HEK293 (cell line): Measurements from ENCODE around the gene CORO1A.

Experiments
- CTCF ChIA-PET: fragments of 350-600 bp; formaldehyde crosslinking; extraction: SDS; loops from one replicate; lab custom pipeline; 2021; ENCODE audit warnings: antibody characterized with exemption; lab: Yijun Ruan, JAX
- POLR2A ChIA-PET: fragments of 300-600 bp; formaldehyde crosslinking; extraction: SDS; loops from one replicate; lab custom pipeline; 2020; ENCODE audit warnings: antibody characterized with exemption, inconsistent platforms; lab: Yijun Ruan, JAX
- H3K27ac ChIP-seq: fragments of 200-500 bp; sonication (Bioruptor generic); 2 replicates; pipeline ENCODE4 v1.5.1; 2014; ENCODE audit warnings: low read depth, low read length, control low read depth, inconsistent platforms; ENCODE audit errors: extremely low read depth
- H3K36me3 ChIP-seq, 2 experiments: fragments of 200-500 bp in 1 of 2; sonication (Bioruptor generic) in 1 of 2; 1 replicate in 1 of 2; 2 replicates in 1 of 2; pipeline ENCODE4 v1.5.1; 2014 to 2017; ENCODE audit warnings: inconsistent platforms in 2 of 2, low read length in 2 of 2; ENCODE audit not compliant: control insufficient read depth in 2 of 2, insufficient read depth in 1 of 2
- H3K4me1 ChIP-seq: fragments of 200-500 bp; sonication (Bioruptor generic); 2 replicates; pipeline ENCODE4 v1.5.1; 2014; ENCODE audit warnings: mild to moderate bottlenecking, low read length, inconsistent platforms; ENCODE audit not compliant: control insufficient read depth, insufficient read depth
- H3K4me3 ChIP-seq: 2 replicates; pipeline ENCODE4 v1.5.1; 2011; ENCODE audit warnings: low read depth, mild to moderate bottlenecking, control low read depth, low read length, moderate library complexity
- H3K9me3 ChIP-seq: fragments of 200-500 bp; sonication (Bioruptor generic); 2 replicates; pipeline ENCODE4 v1.5.1; 2014; ENCODE audit warnings: low read depth, low read length, inconsistent platforms; ENCODE audit not compliant: control insufficient read depth, insufficient read depth
- EGR2 ChIP-seq: fragments of 450-650 bp; formaldehyde crosslinking; IDR thresholded peaks from 2 replicates; pipeline ENCODE4 v1.5.1; 2016; ENCODE audit warnings: low read depth, missing biosample characterization, missing genetic modification characterization
- KLF1 ChIP-seq: fragments of 450-650 bp; formaldehyde crosslinking; IDR thresholded peaks from 2 replicates; pipeline ENCODE4 v1.5.1; 2016; ENCODE audit warnings: missing biosample characterization, missing genetic modification characterization
- KLF17 ChIP-seq: fragments of 450-650 bp; formaldehyde crosslinking; IDR thresholded peaks from 2 replicates; pipeline ENCODE4 v1.5.1; 2016; ENCODE audit warnings: missing biosample characterization, missing genetic modification characterization
- PRDM1 ChIP-seq: fragments of 450-650 bp; formaldehyde crosslinking; IDR thresholded peaks from 2 replicates; pipeline ENCODE4; 2016; ENCODE audit warnings: missing biosample characterization, missing genetic modification characterization
- PRDM10 ChIP-seq: fragments of 450-650 bp; formaldehyde crosslinking; IDR thresholded peaks from 2 replicates; pipeline ENCODE4 v1.5.1; 2016; ENCODE audit warnings: missing biosample characterization, missing genetic modification characterization
- YY2 ChIP-seq: fragments of 450-650 bp; formaldehyde crosslinking; IDR thresholded peaks from 2 replicates; pipeline ENCODE4 v1.5.1; 2016; ENCODE audit warnings: missing biosample characterization, missing genetic modification characterization
- ZBTB10 ChIP-seq: fragments of 450-650 bp; formaldehyde crosslinking; IDR thresholded peaks from 2 replicates; pipeline ENCODE4 v1.5.1; 2016; ENCODE audit warnings: missing biosample characterization, missing genetic modification characterization
- ZBTB17 ChIP-seq: fragments of 450-650 bp; formaldehyde crosslinking; IDR thresholded peaks from 2 replicates; pipeline ENCODE4 v1.5.1; 2016; ENCODE audit warnings: missing biosample characterization, missing genetic modification characterization
- ZBTB8A ChIP-seq: fragments of 450-650 bp; formaldehyde crosslinking; IDR thresholded peaks from 2 replicates; pipeline ENCODE4 v1.5.1; 2016; ENCODE audit warnings: missing biosample characterization, missing genetic modification characterization
- ZFP3 ChIP-seq: fragments of 450-650 bp; formaldehyde crosslinking; IDR thresholded peaks from 2 replicates; pipeline ENCODE4 v1.5.1; 2016; ENCODE audit warnings: low read depth, missing biosample characterization, missing genetic modification characterization
- ZFP69B ChIP-seq: fragments of 450-650 bp; formaldehyde crosslinking; IDR thresholded peaks from 2 replicates; pipeline ENCODE4 v1.5.1; 2016; ENCODE audit warnings: missing biosample characterization, missing genetic modification characterization
- ZIC2 ChIP-seq: fragments of 450-650 bp; formaldehyde crosslinking; IDR thresholded peaks from 2 replicates; pipeline ENCODE4 v1.5.1; 2016; ENCODE audit warnings: missing biosample characterization, missing genetic modification characterization
- ZNF10 ChIP-seq: fragments of 450-650 bp; formaldehyde crosslinking; IDR thresholded peaks from 2 replicates; pipeline ENCODE4 v1.5.1; 2017; ENCODE audit warnings: missing biosample characterization, missing genetic modification characterization
- ZNF350 ChIP-seq: fragments of 450-650 bp; formaldehyde crosslinking; IDR thresholded peaks from 2 replicates; pipeline ENCODE4 v1.5.0; 2017; ENCODE audit warnings: missing biosample characterization, mild to moderate bottlenecking, missing genetic modification characterization
- ZNF398 ChIP-seq: fragments of 450-650 bp; formaldehyde crosslinking; IDR thresholded peaks from 2 replicates; pipeline ENCODE4 v1.5.1; 2017; ENCODE audit warnings: missing biosample characterization, missing genetic modification characterization
- ZNF510 ChIP-seq: fragments of 450-650 bp; formaldehyde crosslinking; IDR thresholded peaks from 2 replicates; pipeline ENCODE4 v1.5.1; 2018; ENCODE audit warnings: mild to moderate bottlenecking, missing genetic modification characterization, missing biosample characterization; ENCODE audit not compliant: insufficient replicate concordance
- ZNF776 ChIP-seq: fragments of 450-650 bp; formaldehyde crosslinking; IDR thresholded peaks from 2 replicates; pipeline ENCODE4 v1.5.0; 2017; ENCODE audit warnings: missing biosample characterization, missing genetic modification characterization, borderline replicate concordance
- ZNF792 ChIP-seq: fragments of 450-650 bp; formaldehyde crosslinking; IDR thresholded peaks from 2 replicates; pipeline ENCODE4 v1.5.1; 2016; ENCODE audit warnings: missing biosample characterization, missing genetic modification characterization

CORO1A gene

GRCh38 chr16:30179931-30180330 lies 3.5 kb upstream of the CORO1A start:
- Histone ChIP-seq H3K9me3 (no peaks in the 10 kb centered on the region), H3K27ac (no peak overlapping the region), H3K4me1 (peaks cover 5% of the 10 kb centered on the region; the same call in 1 of the 2 replicates), H3K36me3 (no peaks in the 10 kb centered on the region), H3K4me3 (no peak overlapping the region)
- POLR2A ChIA-PET = interaction anchor here (0.6 to 1.3 kb wide), 3 partner anchors 59 to 208 kb away, joined by 4 to 8 read pairs (median 4); no protein-coding TSS in a partner anchor
- no peak for TF ChIP-seq ZFP69B (tag by site-specific recombination)
- TF ChIP-seq KLF17 (tag by site-specific recombination) = no peak
- TF ChIP-seq ZBTB17 (tag by site-specific recombination) = no peak
- no peak for TF ChIP-seq ZBTB8A (tag by site-specific recombination)
- TF ChIP-seq ZNF776 (tag by site-specific recombination) = no peak
- no peak for TF ChIP-seq ZFP3
- TF ChIP-seq YY2 = no peak
- no peak for TF ChIP-seq ZNF792 (tag by site-specific recombination)
- CTCF ChIA-PET = interaction anchor here (0.6 to 1.6 kb wide), 3 partner anchors 14 to 88 kb away, joined by 3 to 4 read pairs (median 3); partner anchors contain the start of gene TBX6

- ChIA-PET CTCF (no interaction called here), POLR2A (interaction anchor here (0.6 kb wide), 1 partner anchor 207 kb away, joined by 4 read pairs; no protein-coding TSS in a partner anchor)
- Histone ChIP-seq H3K4me3 (no peak overlapping the region), H3K4me1 (peaks cover 5% of the 10 kb centered on the region; the same call in 1 of the 2 replicates), H3K36me3 (no peaks in the 10 kb centered on the region), H3K27ac (no peak overlapping the region)
- no peak for TF ChIP-seq ZIC2 (tag by site-specific recombination)
- no peak for TF ChIP-seq ZNF510 (tag by site-specific recombination)
- no peak for TF ChIP-seq ZNF350 (tag by site-specific recombination)
- TF ChIP-seq EGR2 (tag by site-specific recombination) = 0 out of 2 replicates have a peak, but pooled peaks have one; percentile 17
- TF ChIP-seq, all 188 proteins: peak for 1
- no peaks in the 10 kb centered on the region for H3K9me3 ChIP-seq
These were observed 2.7 kb upstream of the CORO1A start for GRCh38 chr16:30180741-30181140.

- peak overlapping the region; percentile 46 for H3K4me3 ChIP-seq
- peaks cover 0 to 15% of the 10 kb centered on the region in 2 experiments; a peak in 1 of 3 replicates for H3K36me3 ChIP-seq
- ChIA-PET POLR2A (interaction anchor here (0.7 to 1.1 kb wide), 3 partner anchors 92 to 131 kb away, joined by 3 to 7 read pairs (median 5); partner anchors contain the start of gene ALDOA), CTCF (interaction anchor here (1.0 to 1.7 kb wide), 2 partner anchors 92 to 225 kb away, joined by 4 read pairs; no protein-coding TSS in a partner anchor)
- H3K4me1 ChIP-seq = peaks cover 3% of the 10 kb centered on the region; the same call in 1 of the 2 replicates
- no peaks in the 10 kb centered on the region for H3K9me3 ChIP-seq
- H3K27ac ChIP-seq = no peak overlapping the region
- TF ChIP-seq ZNF10 (tag by site-specific recombination) = 0 out of 2 replicates have a peak, but pooled peaks have one; percentile 22
- TF ChIP-seq PRDM10 (tag by site-specific recombination) = peak; percentile 54
- TF ChIP-seq ZBTB10 = 0 out of 2 replicates have a peak, but pooled peaks have one; percentile 33
- 0 out of 2 replicates have a peak, but pooled peaks have one; percentile 32 for TF ChIP-seq ZNF398
- no peak for TF ChIP-seq PRDM1
- 0 out of 2 replicates have a peak, but pooled peaks have one; percentile 8 for TF ChIP-seq KLF1
- TF ChIP-seq EGR2 (tag by site-specific recombination) = peak; percentile 94
These were observed 891 bp downstream of the CORO1A start for GRCh38 chr16:30184096-30184890.
